ENCODE results near the gene UBE2QL1. TPM values are rescaled to one million over a fixed set of nuclear protein-coding genes. Genes with fewer than 3 reads are reported as not detected.

UBE2QL1 gene
- total RNA-seq, 1 experiment from 2014 or later, result not detected

DNA sequence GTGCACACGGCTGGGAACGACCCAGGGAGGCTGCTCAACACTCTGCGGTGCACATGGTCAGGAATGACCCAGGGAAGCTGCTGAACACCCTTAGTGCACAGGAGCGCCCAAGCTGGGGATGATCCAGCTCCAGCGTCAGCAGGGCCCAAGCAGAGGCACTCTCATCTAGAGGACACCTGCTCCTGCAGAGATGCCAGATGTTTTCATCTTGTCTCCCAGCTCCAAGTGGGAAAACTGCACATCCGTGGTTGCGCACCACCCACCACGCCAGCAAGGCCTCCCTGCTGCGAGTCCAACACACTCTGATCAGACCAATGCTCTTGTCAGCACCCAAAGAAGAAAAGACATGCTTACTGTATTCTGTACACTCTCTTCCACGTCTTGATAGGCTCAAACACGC lies 34.1 kb downstream of the UBE2QL1 start (continued):
- TF ChIP-seq, protein P1, sequence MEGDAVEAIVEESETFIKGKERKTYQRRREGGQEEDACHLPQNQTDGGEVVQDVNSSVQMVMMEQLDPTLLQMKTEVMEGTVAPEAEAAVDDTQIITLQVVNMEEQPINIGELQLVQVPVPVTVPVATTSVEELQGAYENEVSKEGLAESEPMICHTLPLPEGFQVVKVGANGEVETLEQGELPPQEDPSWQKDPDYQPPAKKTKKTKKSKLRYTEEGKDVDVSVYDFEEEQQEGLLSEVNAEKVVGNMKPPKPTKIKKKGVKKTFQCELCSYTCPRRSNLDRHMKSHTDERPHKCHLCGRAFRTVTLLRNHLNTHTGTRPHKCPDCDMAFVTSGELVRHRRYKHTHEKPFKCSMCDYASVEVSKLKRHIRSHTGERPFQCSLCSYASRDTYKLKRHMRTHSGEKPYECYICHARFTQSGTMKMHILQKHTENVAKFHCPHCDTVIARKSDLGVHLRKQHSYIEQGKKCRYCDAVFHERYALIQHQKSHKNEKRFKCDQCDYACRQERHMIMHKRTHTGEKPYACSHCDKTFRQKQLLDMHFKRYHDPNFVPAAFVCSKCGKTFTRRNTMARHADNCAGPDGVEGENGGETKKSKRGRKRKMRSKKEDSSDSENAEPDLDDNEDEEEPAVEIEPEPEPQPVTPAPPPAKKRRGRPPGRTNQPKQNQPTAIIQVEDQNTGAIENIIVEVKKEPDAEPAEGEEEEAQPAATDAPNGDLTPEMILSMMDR (IDR thresholded peaks at IDR 0.05 in 2 of 3, conservative IDR thresholded peaks at IDR 0.05 in 1 of 3; ENCODE audit: borderline replicate concordance in 1 of 3, insufficient read depth in 1 of 3, low read depth in 2 of 3, low read length in 2 of 3), result no peak
- TF ChIP-seq ZFX (IDR thresholded peaks at IDR 0.05), result no peak

DNA sequence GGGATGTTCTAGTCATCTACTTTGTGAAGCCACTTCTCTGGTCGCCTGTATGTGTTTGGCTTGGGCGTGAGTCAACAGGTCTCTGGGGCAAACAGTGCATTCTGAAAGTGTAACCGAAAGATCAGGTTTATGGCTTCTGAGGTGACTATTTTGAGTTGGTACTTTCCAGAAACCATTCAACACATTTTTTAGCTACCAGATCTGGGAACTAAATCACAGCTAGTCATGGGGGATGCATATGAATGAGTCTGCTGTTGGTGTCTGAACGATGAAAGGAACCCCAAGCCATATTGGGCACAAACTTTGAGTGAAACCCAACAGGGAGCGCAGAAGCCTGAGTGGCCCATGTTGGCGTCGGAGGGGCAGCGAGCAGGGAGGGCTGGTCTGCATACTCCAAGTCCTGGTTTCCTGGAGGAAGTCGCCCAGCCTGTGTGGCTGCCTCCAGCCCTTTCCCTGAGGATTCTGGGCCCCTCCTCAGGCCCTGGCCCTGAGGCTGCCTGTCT lies 35.3 kb downstream of the UBE2QL1 start:
- Histone ChIP-seq H3K36me3 (ENCODE audit: control insufficient read depth in 1 of 2, insufficient read depth in 2 of 2, low read length in 2 of 2) (no peaks in the 10 kb centered on the region), H3K4me3 (replicated peaks in 1 of 2; ENCODE audit: low read depth in 1 of 2, low read length in 2 of 2) (no peak overlapping the region), H2AFZ (ENCODE audit: low read depth, low read length, poor library complexity, severe bottlenecking) (no peak overlapping the region), H4K20me1 (ENCODE audit: insufficient read depth) (no peaks in the 10 kb centered on the region), H3K4me2 (ENCODE audit: low read length) (no peak overlapping the region), H3K9me3 (ENCODE audit: control insufficient read depth in 1 of 2, insufficient read depth in 1 of 2, low read depth in 1 of 2, low read length in 2 of 2) (no peaks in the 10 kb centered on the region), H3K9me2 (ENCODE audit: insufficient read depth) (no peaks in the 10 kb centered on the region), H3K4me1 (ENCODE audit: control insufficient read depth in 1 of 2, insufficient read depth in 2 of 2, low read length in 2 of 2) (no peaks in the 10 kb centered on the region), H3K27ac (ENCODE audit: low read depth, low read length) (no peak overlapping the region), H3K27me3 (ENCODE audit: insufficient read depth, low read length) (peaks cover 41% of the 10 kb centered on the region), H3K9ac (ENCODE audit: low read length) (no peak overlapping the region), H3K79me2 (ENCODE audit: insufficient read depth, low read length) (no peaks in the 10 kb centered on the region)
- no peak for TF ChIP-seq SIN3A (IDR thresholded peaks at IDR 0.05; ENCODE audit: low read depth)
- TF ChIP-seq ATF3 (IDR thresholded peaks at IDR 0.05), result no peak
- DNase-seq (ENCODE audit: low read depth, low spot score) (no peak), ATAC-seq (no peak)
- intact Hi-C loops (cut with micrococcal nuclease), result no loop called here
- POLR2A ChIA-PET, result no interaction called here
- BruUV-seq (replicated peaks), result no TSS peak
- RAD21 ChIA-PET (ENCODE audit: low non-redundant PET in 1 of 2, low total read pairs in 2 of 2, uncharacterized antibody in 2 of 2, unreplicated experiment in 2 of 2), result no interaction called here
- CTCF ChIA-PET, result no interaction called here

DNA sequence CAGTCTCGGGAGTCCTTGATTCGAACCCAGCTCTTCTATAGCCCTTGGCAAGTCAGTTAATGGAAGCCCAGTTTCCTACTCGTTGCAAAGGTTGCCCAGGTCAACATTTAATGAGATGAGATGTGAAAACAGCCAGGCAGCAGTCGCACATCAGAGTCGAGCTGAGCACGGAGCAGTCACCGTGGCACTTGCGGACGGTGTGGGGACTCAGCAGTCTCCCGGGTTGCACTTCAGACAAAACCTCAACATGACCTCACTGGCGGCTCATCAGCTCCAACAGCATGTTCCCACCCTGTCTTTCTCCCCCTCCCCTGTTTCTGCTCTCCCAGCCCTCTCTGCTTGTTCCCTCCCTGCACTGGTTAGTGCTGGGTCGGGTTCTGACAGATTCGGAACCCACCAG lies 35.8 kb downstream of the UBE2QL1 start:
- H3K27me3 ChIP-seq (ENCODE audit: insufficient read depth, low read length), result peaks cover 41% of the 10 kb centered on the region
- RAD21 ChIA-PET (ENCODE audit: low non-redundant PET in 1 of 2, low total read pairs in 2 of 2, uncharacterized antibody in 2 of 2, unreplicated experiment in 2 of 2), result no interaction called here
- intact Hi-C loops (cut with micrococcal nuclease), result no loop called here
- BruUV-seq (replicated peaks), result no TSS peak
- no peak overlapping the region for H2AFZ ChIP-seq (ENCODE audit: low read depth, low read length, poor library complexity, severe bottlenecking)
- H4K20me1 ChIP-seq (ENCODE audit: insufficient read depth), result no peaks in the 10 kb centered on the region
- no peaks in the 10 kb centered on the region for H3K9me2 ChIP-seq (ENCODE audit: insufficient read depth)
- DNase-seq (ENCODE audit: low read depth, low spot score) (no peak), ATAC-seq (no peak)
- no peaks in the 10 kb centered on the region for H3K9me3 ChIP-seq (ENCODE audit: control insufficient read depth in 1 of 2, insufficient read depth in 1 of 2, low read depth in 1 of 2, low read length in 2 of 2)
- no peaks in the 10 kb centered on the region for H3K36me3 ChIP-seq (ENCODE audit: control insufficient read depth in 1 of 2, insufficient read depth in 2 of 2, low read length in 2 of 2)
- H3K4me3 ChIP-seq (replicated peaks in 1 of 2; ENCODE audit: low read depth in 1 of 2, low read length in 2 of 2), result no peak overlapping the region
- no peak overlapping the region for H3K9ac ChIP-seq (ENCODE audit: low read length)
- POLR2A ChIA-PET, result no interaction called here
- H3K4me2 ChIP-seq (ENCODE audit: low read length), result no peak overlapping the region
- TF ChIP-seq ELF1 (IDR thresholded peaks at IDR 0.05; ENCODE audit: borderline replicate concordance, low read depth) (no peak), TCF7L2 (IDR thresholded peaks at IDR 0.05; ENCODE audit: borderline replicate concordance, extremely low read depth, insufficient read depth, insufficient read length) (no peak), YY1 (IDR thresholded peaks at IDR 0.05; ENCODE audit: extremely low read depth, insufficient replicate concordance, low read depth, low read length) (no peak), RAD21 (IDR thresholded peaks at IDR 0.05; ENCODE audit: low read depth) (no peak), SIN3A (IDR thresholded peaks at IDR 0.05; ENCODE audit: low read depth) (no peak), EGR1 (IDR thresholded peaks at IDR 0.05; ENCODE audit: low read depth) (no peak), CBX3 (IDR thresholded peaks at IDR 0.05; ENCODE audit: low read depth) (no peak), ZNF274 (IDR thresholded peaks at IDR 0.05; ENCODE audit: low read depth, low read length) (no peak), POLR2A (IDR thresholded peaks at IDR 0.05; ENCODE audit: borderline replicate concordance, extremely low read depth, insufficient read depth, insufficient read length) (no peak), FOSL1 (IDR thresholded peaks at IDR 0.05; ENCODE audit: low read depth) (no peak)
- TF ChIP-seq, protein P2, sequence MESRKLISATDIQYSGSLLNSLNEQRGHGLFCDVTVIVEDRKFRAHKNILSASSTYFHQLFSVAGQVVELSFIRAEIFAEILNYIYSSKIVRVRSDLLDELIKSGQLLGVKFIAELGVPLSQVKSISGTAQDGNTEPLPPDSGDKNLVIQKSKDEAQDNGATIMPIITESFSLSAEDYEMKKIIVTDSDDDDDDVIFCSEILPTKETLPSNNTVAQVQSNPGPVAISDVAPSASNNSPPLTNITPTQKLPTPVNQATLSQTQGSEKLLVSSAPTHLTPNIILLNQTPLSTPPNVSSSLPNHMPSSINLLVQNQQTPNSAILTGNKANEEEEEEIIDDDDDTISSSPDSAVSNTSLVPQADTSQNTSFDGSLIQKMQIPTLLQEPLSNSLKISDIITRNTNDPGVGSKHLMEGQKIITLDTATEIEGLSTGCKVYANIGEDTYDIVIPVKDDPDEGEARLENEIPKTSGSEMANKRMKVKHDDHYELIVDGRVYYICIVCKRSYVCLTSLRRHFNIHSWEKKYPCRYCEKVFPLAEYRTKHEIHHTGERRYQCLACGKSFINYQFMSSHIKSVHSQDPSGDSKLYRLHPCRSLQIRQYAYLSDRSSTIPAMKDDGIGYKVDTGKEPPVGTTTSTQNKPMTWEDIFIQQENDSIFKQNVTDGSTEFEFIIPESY (IDR thresholded peaks at IDR 0.05; ENCODE audit: extremely low read depth, insufficient replicate concordance, low read length), result no peak
- CTCF ChIA-PET, result no interaction called here
- H3K4me1 ChIP-seq (ENCODE audit: control insufficient read depth in 1 of 2, insufficient read depth in 2 of 2, low read length in 2 of 2), result no peaks in the 10 kb centered on the region
- no peak overlapping the region for H3K27ac ChIP-seq (ENCODE audit: low read depth, low read length)
- H3K79me2 ChIP-seq (ENCODE audit: insufficient read depth, low read length), result no peaks in the 10 kb centered on the region

All from HCT116 (cell line).